ENCODE measurements around the gene PRR16.
"Not testable (repeated sequence)": the region's sequence is repeated elsewhere in the genome, so short reads cannot be mapped to it uniquely, and the experiment has no call there.

The PRR16 gene

DNA sequence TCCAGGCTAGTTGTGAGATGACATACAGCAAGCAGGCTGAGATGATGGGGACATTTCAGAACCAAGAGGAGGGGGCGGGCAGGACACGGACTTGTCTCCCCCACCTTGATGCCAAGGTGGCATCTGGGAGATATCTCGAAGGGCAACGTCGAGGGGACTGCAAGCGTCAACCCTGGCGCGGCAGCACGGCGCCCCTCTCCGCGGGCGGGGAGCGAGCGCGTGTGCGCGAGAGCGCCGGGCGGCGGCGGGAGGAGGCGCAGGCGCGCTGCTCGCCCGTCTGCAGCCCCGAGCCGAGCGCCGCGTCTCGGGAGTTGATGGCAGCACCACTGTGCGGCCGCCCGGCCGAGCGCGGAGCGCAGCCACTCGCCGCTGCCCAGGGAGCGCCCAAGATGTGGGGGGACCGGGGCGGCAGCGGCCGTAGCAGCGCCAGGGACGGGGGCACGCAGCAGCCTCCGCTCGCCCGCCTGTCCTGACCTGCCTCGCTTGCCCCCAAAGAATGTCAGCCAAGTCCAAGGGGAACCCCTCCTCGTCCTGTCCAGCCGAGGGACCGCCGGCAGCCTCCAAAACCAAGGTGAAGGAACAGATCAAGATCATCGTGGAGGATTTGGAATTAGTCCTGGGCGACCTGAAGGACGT lies at the start of gene PRR16:
Gene PRR16, plus strand, starts transcription at position 310 of the 636 bp plus-strand sequence.
- DNase-seq = peak; percentile 7

GRCh38 chr5:120415985-120416384 lies 48.1 kb upstream of the PRR16 start:
- DNase-seq = no peak

DNA sequence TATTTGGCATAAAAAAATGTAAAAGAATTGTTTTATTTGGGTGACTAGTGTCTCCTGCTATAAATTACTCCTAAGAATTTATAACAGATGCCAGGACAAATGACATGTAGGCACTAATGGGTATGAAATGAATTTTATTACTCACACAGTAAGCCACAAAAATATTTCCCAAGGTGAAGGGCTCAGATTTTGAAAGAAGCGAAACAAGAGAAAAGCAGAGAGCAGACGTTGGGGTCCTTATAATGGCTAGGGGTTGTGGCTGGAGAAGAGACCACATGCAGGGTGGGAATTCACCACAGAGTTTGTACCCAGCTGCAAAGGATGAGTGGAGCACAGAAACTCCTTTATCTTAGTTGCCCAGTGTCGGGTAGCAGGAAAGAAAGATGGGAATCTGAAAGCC lies 45.0 kb upstream of the PRR16 start:
- no peak for DNase-seq

DNA sequence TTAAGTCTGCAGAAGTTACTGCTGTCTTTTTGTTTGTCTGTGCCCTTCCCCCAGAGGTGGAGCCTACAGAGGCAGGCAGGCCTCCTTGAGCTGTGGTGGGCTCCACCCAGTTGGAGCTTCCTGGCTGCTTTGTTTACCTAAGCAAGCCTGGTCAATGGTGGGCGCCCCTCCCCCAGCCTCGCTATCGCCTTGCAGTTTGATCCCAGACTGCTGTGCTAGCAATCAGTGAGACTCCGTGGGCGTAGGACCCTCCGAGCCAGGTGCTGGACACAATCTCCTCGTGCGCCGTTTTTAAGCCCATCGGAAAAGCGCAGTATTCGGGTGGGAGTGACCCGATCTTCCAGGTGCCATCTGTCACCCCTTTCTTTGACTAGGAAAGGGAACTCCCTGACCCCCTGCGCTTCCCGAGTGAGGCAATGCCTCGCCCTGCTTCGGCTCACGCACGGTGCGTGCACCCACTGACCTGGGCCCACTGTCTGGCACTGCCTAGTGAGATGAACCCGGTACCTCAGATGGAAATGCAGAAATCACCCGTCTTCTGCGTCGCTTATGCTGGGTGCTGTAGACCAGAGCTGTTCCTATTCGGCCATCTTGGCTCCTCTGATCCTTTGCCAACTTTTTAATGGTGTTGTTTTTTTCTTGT lies 37.3 kb upstream of the PRR16 start:
- DNase-seq = not testable (repeated sequence)

DNA sequence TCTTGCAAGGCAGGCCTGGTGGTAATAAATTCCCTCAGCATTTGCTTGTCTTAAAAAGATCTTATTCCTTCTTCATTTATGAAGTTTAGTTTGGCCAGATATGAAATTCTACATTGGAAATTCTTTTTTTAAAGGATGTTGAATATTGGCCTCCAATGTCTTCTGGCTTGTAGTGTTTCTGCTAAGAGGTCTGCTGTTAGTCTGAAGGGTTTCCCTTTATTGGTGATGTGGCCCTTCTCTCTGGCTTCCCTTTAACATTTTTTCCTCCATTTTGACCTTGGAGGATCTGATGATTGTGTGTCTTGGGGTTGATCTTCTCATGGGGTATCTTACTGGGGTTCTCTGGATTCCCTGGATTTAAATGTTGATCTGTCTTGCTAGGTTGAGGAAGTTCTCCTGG lies 33.5 kb upstream of the PRR16 start:
- DNase-seq = no peak

DNA sequence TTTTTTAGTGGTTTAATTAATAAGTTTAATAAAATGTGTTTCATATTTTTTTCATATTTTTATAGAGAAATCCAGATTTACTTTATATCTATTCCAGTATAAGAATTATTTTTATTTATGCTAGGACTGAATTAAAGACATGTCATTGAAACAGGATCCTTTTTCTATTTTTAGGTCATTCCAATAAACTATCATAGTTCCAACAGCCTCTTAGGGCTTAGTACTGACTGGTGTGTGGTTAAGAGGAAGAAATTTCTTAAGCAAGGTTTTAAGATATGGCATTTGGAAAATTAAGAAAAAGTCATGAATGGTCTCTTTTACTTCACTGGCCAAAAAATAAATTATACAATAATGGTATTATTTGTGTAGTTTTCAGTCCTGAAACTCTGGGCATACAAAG lies 31.2 kb upstream of the PRR16 start:
- DNase-seq = no peak

GRCh38 chr5:120435129-120435528 lies 29.0 kb upstream of the PRR16 start:
- DNase-seq = no peak

- no peak for DNase-seq
Measured at GRCh38 chr5:120436996-120437395, 27.1 kb upstream of the PRR16 start.

DNA sequence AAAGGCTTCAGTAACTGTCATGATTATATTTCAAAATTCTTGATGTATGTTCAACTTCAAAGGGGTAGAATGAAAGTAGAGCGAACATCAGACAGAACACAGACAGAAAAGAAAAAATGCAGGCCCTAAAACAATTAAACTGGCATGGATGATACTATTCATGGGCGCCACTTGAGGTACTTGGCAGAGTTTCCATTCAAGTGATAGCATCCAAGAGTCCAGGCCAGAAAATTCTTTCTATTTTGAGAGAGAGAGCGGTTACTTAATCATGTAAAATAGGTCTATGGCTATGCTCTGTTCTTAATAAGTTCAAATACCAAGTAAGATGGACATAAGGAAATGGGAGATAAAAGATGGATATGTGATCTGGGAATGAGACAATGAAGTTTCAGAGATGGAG lies 21.4 kb upstream of the PRR16 start:
- DNase-seq = no peak

- no peak for DNase-seq
Measured at GRCh38 chr5:120443607-120444006, 20.5 kb upstream of the PRR16 start.

DNA sequence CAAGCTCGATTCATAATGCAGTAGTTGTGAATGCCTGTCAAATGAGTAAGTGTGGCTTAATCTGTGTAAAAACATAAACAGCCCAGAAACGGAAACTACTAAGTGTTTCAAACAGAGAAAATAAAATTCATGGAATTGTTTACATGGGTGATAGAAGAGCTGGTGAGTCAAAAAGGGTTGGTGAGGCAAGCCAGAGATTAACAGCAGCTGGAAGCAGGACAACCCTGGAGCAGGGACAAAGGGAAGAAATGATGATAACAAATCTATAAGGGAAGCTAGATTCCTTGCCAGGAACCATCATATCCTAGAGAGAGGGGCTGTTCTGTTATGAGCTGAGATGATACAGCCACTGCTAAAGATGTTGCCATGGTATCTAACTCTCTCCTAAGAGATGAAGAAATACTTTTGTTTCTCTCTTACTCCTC lies 18.0 kb upstream of the PRR16 start:
- no peak for DNase-seq

GRCh38 chr5:120446901-120447300 lies 17.2 kb upstream of the PRR16 start:
- no peak for DNase-seq

DNA sequence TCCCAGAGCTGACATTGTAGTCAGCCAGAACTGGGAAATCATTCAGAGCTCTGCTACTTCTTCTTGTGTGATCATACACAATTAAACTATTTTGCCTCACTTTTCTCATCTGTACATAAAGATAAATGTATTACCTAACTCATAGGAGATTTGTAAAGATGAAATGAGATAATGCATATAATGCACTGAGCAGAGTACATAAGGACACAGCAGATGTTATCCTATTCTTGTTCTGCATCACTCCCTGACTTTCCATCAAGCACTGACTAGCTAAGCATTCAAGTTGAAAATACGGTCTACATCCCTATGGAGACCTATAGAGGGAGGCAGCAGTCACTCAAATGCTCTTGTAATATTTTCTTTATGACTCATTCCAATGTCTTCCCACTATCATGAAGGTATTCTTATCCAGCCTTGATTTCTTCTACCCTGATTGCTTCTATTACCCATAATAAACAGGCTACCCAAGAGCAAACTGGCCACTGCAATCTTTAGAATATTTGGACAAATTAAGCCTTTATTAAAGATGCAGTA lies 16.3 kb upstream of the PRR16 start:
- no peak for DNase-seq

DNA sequence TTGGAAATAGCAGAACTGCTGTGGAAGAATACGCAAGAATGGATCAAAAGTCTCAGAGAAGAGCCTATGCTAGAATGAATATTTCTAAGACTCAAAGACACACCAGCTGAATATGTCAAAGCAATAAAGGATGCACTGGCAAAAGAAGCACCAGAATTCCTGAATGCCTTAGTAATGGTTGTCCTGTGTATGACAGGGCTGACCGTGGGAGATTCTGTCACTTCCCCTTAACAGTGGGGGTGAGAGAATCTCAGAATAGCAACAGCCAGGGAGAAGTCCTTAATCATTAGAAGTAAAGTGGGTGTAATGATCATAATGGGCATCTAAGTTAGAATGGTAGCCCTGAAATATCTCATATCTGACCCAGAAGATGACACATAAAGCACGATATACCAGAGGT lies 14.6 kb upstream of the PRR16 start:
- no peak for DNase-seq

GRCh38 chr5:120450910-120451309 lies 13.2 kb upstream of the PRR16 start:
- no peak for DNase-seq

DNA sequence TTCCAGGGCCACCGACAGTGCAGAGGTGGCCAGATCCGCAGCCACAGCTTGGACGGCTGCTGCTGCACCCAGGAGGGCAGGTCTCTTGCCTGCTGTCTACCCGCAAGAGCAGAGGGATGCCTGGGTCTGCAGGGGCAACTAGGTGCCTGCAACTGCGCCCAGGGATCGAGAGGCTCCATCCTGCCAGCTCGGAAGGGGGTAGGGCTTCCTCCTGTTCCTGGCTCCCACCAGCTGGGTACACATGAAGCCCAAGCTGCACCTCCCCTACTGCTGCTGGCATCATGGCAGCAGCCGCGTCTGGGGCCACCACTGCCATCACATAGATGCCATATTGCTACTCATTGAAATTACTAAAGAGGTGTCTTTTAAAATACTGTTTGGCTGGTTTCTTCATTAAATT lies 12.7 kb upstream of the PRR16 start:
- no peak for DNase-seq

DNA sequence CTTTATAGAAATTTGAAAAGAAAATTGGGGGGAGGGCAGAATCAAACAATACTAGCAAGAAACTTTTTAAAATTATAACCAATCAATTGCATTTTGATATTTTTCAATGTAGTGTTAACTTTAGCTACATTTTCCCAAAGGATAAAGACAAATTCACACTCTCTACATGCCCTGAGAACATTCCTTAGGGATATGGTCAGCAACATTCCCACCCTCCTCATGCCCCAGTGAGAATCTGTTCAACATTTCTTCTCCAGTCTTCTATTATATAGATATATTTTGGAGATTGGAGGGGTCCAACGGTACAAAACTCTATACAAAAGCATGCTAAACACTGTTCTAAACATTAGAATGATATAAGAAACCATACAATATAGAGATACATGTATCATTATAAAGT lies 11.6 kb upstream of the PRR16 start:
- no peak for DNase-seq

DNA sequence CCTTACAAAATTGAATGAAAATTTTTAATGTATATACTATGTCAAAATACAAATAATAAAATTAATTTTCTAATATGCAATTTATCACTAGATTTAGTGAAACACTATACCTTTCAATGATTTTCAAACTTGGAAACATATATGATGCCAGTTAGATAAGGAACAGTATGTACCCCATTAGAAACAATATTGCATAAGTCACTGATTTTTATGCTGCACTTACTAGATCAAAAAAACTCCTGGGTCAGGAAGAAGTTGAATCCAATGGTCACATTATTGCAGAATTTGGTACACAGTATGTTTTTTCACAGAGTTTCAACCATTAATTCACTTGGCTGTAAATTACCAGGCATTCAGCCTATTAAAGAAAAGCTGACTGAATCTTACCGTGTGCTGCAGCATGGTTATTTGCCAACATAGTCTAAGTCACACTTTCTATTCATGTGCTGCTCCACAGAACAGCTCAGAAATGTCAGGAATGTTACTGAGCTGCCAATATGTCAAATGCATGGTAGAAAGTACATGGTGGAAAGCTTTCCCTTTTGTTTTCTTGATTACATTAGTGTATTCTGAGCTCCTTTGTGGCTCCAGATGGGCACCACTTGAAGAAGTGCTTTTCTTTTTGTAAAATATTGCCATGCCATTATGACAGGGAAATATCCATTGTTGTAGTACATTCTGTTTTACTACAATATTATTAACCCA lies 9.9 kb upstream of the PRR16 start:
- no peak for DNase-seq

- DNase-seq = no peak
Measured at GRCh38 chr5:120456006-120456405, 8.1 kb upstream of the PRR16 start.

GRCh38 chr5:120457839-120458507 lies 6.1 kb upstream of the PRR16 start:
- DNase-seq = peak; percentile 73

- DNase-seq = not testable (repeated sequence)
Measured at GRCh38 chr5:120458508-120458847, 5.6 kb upstream of the PRR16 start.

DNA sequence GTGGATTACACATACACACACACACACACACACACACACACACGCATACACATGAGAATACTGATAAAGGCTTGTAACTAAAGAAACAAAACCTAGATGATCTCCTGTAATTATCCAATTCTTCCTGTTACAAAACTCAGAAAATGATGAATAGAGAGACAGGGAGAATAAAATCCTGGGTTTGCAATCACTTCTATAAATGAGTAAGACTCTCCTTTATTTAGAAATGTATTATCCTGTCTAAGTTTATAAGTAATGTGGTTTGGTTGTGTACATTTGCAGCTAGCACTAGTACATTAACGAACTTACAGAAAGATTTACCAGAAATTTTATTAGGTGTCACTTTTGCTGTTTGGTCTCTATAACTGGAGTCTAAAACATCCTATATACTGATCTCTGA lies 2.8 kb upstream of the PRR16 start:
- DNase-seq = no peak

DNA sequence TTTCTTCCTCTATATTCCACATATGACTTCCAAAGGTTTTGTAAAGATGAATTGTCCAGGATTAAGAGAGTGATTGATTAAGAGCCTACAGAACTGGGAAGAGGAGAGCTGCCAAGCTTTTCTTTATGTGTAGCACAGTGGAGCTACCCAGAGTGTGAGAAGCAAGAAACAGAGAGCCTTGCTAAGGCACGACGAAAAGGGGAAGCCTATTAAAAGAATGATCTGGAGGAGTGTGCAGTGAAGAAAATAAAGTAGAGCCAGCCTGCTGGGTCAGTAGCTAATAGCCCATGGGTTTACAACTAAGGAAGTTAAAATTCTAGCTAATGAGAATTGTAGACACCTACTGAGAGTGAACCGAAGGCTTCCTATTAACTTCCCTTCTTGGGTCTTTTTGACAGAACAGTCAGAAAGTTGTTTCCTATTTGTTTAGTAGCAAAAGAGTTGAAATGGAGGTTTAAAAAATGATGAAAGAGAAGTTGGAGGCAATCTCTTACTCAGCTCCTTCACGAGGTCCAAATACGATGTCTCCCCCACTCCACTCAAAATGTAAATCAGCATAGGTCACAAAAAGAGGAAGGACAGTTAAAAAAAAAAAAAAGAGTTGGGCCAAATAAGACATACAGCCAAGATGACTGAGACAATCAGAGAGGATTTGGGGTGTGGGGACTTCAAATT lies 957 bp upstream of the PRR16 start:
- DNase-seq = no peak
